GM18519 (cell line): ENCODE data around the gene CACNA2D1.
"Not testable (repeated sequence)": the region's sequence is repeated elsewhere in the genome, so short reads cannot be mapped to it uniquely, and the experiment has no call there.

Experiments used
- ATAC-seq: cut with Tn5 transposase; IDR thresholded peaks from one replicate; pipeline ENCODE4 v1.9.1; 2021; ENCODE audit warnings: mild to moderate bottlenecking, moderate library complexity; ENCODE audit not compliant: unreplicated experiment, low FRiP score

The CACNA2D1 gene

DNA sequence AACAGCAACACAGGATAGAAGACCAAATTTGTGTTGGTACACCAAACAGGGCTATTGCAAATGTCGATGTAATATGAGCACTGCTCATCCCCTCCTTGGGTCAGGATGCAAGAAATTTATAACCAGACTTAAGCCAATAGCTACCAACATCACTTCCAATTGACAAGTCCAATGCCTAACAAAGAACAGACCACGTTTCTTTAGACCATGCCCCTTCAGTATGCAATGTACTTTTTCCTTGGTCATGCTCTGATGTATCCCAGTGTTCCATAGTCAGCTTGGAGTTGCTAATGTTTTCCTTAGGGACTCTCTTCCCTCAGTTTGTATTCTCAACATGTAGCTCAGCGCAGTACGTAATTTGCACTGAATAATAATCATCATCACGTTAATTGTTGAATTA, 7.8 kb downstream of the CACNA2D1 start:
- no peak for ATAC-seq

DNA sequence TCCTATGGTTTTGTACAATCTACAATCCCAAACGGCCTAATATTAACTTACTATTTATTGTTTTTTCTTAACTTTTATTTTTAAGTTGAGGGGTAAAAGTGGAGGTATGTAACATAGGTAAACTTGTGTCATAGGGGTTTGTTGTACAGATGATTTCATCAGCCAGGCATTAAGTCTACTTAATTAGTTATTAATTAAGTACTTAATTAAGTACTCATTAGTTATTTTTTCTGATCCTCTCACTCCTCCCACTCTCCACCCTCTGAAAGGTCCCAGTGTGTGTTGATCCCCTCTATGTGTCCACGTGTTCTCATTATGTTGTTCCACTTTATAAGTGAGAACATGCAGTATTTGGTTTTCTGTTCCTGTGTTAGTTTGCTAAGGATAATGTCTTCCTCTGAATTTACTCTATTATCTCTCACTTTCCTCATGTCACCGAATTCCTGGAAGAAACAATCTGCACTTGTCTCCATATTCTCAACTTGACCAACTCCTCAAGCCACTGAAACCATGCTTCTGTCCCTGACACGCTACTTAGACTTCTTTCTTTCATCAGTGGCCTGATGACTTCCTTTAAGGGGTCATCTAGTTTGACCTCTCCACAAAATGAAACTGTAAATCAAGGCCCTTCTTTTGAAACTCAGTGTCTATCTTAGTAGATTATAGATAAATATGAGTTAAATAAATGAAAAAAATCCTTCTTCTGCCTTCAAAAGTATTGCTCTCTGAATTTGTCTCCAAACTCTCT, 9.1 kb downstream of the CACNA2D1 start:
- no peak for ATAC-seq

DNA sequence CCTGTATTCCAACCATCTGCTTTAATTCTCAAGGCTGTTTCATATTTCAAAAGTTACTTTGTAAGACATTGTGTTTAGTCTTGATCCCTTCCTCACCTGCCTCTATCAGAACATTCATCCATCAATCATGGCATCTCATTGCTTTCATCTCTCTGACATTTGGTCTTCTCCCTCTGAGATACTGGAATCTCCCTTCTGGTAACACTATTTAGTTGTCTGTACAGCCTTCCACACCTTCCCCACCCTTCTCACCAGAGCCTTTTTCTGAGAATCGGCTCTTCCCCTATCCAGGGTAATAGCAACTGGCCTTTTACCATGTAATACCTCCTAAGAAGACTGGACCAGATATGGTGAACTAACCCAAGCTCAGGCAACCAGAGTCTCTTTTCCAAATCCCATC, 10.1 kb downstream of the CACNA2D1 start:
- ATAC-seq, result no peak

DNA sequence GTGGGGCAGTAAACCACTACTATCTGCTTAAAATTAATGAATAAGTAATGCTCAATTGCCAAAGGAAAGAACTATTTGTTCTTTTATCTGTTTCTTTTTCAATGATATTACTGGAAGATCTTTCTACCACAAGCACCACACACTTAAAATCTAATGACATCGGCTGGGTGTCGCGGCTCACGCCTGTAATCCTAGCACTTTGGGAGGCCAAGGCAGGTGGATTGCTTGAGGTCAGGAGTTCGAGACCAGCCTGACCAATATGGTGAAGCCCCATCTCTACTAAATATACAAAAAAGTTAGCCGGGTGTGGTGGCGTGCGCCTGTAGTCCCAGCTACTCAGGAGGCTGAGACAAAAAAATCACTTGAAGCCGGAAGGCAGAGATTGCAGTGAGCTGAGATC, 10.8 kb downstream of the CACNA2D1 start:
- not testable (repeated sequence) for ATAC-seq

DNA sequence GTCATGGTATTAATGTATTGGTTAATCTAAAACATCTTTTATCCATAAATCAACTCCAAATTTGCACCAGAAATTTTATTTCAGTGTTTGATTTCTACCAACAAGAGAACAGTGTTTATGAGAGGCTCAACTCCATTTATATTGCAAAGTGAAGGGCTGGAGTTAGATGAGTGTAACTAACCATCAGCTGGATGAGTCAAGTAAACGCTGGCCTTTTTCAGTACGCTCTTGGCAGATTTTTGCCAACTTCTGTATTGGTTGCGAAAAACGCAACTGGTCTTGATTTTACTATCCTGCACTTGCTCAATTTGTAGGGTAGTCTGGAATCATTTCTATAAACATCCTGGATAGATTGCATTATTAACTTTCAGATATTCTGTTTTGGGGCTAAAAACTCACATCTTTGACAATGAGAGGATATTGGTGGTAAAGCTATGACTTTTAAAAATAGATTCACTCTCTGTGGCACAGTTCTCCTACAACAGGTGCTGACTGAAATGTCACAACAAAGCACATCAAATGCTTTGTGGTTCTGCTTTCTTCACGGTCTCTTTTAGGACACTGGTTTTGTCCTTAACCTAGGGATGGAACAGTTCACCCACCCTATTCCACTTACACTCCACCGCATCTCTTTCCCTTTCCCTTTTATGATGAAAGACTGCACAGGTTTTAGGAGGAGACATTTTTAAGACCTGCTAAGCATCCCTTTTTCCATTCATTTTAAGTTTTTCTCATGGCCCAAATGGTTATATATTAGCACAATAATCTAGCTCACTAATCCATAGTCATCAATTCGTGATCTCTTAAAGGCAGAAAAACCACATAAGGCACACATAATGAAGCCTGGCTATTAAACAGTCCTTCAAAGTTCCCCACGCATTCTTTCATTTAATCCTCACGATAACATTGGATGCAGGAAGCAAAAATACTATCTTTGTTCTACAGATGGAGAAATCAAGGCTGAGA, 12.8 kb downstream of the CACNA2D1 start:
- no peak for ATAC-seq

DNA sequence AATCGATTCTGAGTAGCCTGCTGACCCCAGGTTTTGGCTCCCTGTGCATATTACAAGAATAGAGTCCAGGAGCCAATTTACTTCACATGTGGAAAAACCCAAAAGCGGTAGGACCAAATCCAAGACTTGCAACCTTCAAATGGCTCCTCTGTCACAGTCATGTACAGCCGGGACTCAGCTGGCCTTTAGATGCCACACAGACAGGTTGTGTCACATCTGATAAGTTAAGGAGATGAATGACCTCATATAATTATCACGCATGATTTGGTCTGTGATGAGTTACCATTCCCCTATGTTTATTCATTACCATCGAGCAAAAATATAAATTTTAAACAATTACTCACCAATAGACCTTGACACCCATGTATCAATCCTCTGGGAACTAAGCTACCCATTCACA, 14.2 kb downstream of the CACNA2D1 start:
- no peak for ATAC-seq

DNA sequence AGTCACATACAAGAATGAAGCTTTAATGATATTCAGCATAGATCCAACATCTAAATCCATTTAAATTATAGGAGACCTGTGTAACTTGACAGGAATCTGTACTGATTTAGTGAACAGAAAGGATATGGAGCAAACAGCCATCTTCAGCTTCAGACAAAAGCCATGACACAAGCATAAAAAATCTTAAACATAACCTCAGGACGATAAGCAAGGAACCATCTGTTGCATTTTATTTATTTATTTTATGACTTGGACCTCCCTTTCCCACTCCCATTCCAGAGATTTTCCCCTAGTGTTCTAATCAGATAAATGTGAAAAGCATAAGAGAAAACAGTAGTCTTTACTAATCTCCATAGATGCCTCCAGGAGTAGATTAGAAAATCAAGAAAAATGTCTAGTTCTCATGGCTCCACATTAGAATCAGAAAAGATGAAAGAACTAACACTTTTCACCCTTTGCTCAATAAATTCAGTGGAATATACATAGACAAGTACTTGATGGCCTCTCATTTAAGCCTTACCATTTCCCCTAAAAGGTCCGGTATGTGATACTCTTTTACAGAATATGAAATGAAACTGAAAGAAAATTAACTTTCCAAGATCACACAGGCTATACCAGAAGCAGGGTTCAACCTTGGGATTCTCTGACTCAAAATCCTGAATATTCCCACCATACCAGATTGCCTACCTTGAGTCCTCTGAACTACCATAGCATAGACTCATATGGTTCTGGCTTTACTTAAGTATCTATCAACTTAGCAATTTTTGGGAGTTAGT, 15.2 kb downstream of the CACNA2D1 start:
- no peak for ATAC-seq

DNA sequence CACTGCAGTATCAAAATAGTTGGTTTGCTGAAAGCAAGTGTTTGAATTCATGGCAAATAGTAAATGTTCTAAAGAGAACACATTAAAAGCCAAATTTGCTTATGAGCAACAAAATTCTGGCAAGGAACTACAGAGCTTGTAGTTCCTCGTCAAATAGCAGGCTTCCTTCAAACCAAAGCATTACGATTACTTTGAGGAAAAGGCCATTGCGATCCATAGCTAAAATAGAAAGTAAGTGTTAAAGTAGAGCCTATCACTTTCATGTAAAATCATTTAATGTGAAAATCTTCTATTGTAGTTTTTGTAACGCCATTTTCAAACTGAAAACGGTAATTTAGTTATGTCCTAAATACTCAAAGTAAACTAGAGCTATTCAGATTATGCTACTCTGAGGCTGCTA, 20.1 kb downstream of the CACNA2D1 start:
- no peak for ATAC-seq

DNA sequence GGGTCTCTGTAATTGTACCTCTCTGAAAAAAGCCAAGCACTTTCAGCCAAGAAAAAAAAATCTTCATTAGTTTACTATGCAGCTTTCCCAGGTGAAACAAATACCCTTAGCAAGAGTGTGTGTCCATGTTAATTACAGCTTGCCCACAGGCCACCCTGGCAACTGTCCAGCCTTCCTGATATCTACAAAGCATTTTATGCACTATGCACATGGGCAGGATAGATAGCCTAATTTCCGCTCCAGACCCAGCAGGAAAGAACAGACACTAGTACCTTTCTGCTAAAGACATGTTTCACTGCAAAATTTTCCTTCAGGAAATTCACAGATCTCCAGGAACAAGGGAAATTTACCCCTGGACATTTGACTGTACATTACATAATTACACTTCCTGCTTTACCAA, 24.4 kb downstream of the CACNA2D1 start:
- ATAC-seq, result no peak

DNA sequence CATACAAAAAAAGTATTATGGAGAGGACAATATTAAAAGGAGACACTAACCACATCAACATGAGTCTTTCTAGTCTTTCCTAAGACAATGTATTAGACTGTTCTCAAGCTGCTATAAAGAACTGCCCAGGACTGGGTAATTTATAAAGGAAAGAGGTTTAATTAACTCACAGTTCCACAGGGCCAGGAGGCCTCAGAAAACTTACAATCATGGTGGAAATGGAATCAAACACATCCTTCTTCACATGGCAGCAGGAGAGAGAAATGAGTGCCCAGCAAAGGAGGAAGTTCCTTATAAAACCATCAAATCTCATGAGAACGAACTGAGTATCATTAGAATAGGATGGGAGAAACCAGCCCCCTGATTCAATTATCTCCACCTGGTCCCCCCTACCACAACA, 25.7 kb downstream of the CACNA2D1 start:
- no peak for ATAC-seq

DNA sequence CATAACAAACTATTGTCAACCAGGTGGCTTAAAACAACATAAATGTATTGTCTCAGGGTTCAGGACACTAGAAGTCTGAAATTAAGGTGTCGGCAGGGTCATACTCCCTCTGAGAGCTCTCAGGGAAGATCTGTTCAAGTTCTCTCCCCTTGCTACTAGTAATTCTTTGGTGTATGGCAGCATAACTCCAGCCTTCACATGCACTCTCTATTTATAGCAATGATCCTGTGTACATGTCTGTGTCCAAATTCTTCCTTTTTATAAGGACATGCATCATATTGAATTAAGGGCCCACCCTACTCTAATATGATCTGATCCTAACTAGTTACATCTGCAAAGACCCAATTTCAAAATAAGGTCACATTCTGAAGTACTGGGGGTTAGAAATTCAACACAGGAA, 27.2 kb downstream of the CACNA2D1 start:
- no peak for ATAC-seq

DNA sequence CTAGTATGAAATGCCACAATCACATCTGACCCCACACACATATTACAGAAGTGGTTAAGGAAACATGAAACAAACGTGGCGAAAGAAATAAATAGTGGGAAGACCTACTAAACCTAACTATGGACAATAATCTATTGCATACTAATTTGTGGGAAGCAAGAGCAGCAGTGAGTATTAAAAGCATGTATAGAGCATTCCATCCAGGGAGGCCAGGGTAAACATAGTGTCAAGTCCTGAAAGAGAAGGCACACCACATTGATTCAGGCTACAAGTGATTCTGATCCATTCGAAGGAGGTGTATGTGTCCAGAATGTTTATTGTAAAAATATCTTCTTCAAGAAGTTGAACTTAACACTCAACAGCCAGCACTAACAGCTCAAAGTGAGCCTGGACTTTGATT, 29.2 kb downstream of the CACNA2D1 start:
- ATAC-seq, result no peak

DNA sequence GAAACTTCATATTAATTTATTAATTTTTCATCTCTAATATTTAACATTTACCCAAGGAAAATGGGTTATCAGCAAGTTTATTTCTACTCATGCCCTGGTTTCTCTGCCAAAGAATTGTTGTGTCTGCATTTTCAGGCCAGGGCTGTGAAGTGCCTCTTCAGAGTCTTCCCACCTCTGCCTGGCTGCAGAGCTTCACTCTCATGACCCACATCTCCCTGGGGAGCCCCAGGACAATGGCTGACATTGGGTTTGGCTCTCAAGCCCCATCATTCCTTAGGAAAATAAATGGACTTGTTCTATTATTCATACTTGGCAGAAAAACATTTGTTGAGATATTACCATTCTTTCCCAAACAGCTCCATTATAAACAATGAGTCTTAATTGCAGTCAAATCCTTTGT, 30.3 kb downstream of the CACNA2D1 start:
- no peak for ATAC-seq

DNA sequence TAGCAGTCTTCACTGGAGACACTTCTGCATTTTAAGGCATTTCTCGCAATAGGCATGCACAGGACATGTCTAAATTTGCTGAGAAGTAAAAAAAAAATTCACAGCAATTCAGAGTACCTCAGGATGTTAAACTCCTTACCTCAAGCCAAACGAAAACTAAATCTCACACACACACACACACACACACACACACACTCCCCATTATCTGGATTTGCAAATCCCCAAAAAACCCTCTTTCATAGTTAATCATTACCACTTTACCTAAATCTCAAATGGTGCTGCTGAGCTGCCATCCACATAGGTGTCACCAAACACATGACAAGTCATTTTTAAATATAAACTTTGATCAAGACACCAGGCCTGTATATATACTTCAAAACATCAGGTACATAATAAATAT, 31.8 kb downstream of the CACNA2D1 start:
- no peak for ATAC-seq

DNA sequence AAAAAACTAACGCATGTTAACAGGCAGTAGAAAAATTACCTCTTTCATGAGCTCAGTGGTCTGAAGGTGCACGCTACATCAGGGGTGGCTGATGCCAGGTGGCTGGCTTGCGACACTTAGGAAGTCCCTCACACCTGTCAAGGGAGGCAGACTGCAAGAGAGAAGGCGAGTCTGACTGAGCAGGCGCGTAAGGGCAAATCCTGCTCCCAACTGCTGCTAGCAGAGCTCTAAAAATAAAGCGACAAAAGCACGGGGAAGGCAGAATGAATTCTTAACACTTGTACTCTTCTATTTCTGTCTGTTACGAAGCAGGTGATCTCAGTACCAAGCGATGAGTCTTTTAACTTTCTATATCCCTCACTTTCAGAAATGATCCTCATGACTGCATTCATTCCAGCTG, 33.1 kb downstream of the CACNA2D1 start:
- no peak for ATAC-seq

DNA sequence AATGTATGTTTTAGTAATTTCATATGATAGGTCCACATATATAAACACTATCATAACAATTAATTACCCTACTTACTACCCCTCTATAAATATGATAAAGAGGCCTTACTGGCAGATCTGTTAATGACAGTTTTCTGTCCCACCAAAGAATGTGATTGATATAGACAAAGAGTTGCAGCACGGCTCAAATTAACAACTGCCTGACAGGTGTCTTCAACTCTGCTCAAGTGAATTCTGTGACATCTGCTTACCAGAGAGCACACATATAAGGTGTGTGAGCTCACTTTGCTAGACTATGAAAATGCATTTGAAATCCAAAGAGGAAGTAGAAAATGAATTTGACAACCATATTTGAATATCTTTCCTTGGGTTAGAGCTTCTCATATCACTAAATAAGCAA, 36.6 kb downstream of the CACNA2D1 start:
- ATAC-seq, result no peak

DNA sequence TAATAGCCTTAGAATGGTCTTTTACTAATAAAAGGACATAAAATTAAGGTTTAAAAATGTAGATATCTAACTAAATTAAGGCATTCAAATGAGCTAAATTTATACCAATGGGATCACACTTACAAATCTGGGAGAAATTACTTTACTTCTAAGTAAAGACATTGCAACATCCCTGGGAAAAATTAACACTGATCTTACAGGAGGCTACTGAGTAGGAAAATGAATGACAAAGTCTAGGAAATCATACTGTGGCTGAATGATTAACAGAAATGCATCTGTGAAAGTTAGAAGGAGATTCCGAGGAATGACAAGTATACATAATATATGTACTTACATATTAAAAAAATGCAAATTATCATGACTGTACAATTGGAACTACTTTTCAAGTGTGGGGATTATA, 38.3 kb downstream of the CACNA2D1 start:
- ATAC-seq, result no peak

DNA sequence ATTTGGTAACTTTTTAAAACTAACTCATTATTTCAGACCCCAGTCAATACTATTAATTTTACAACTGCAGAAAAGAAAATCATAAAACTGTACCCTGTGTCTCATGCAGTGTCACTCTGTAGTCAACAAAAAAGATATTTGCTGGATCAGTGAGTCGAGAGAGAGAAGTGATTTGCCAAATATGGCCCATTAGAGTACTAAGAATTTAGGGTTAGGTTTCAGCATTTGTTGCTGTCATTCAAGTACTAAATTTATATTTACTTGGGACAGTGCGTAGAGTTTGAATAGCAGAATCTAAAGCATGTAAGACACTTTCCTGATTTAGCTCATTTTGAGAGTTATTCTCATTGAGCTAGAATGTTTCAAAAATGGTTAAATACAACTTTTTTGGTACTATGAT, 38.9 kb downstream of the CACNA2D1 start:
- no peak for ATAC-seq

DNA sequence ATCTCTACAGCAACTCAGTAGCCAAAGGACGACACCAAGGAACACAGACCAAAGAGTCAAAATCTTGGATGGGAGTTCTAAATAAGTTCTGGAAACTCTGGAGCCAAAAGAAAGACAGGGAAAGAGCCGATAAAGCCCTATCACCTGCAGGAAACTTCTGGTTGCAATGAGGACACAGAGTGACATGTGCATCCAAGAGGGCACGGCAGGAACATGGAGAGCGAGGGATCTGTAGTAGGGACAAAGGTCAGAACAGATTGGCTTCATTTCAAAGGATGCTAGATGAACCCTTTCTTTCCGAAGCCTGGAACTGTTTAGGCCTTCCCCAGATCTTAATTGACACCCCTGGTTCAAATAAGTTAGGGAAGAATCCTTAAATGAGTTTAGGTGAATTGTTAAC, 39.5 kb downstream of the CACNA2D1 start:
- ATAC-seq, result no peak

DNA sequence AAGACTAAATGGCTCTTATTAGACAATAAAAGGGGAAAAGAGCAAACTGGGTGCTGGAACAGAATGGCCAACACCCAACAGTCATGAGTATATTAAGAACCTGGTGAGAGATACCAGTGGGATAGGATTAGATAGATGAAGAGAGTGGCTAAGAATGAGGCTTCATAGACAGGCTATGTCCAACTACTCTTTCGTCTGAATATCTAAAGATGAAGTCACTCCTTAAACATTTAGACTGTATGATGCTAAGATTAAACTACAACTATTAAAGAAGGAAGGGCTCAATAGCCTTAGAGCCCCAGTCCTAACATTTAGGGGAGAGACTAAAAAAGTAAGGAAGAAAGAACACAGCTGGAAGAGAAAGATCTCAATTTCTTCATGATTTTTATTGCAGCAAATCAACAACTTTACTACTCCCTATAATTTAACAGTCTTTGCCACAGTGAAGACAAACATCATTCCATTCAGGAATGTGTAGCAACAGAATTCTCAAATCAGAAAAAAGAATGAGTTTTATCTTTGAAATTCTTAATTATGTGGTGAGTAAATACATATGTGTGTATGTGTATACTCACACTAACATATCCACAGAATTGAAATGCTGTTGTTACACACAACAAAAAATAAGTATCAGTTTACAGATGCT, 45.6 kb downstream of the CACNA2D1 start:
- ATAC-seq, result no peak

DNA sequence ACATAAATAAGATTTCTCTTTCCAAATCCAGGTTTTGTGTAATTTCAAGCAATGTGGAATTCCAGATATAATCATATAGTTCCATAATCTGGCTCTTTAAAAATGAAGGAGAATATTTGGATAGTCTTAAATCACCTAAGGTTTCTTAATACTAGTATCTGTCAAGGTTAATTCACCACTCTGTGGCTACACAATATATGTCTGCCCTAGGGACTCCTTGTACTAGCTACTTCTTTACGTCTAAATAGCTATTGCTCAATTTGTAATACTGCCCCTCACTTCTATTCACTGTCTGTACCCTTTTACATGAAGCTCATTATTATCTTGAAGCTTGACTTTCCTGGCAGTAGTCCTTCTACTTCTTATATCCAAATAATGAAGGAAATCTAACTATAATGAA, 47.2 kb downstream of the CACNA2D1 start:
- ATAC-seq, result no peak
